Stimulated activated CD8-positive, alpha-beta memory T cell treated with anti-CD3 and anti-CD28 coated beads, Interleukin-4, amount 100 ng/mL, for 48 hours (primary cell): Measurements from ENCODE around the gene DPPA4.

Experiments used
- DNase-seq: peaks from one replicate; pipeline ENCODE4 v3.0.0-alpha.2; 2020

The DPPA4 gene

GRCh38 chr3:109336291-109336861 lies 970 bp downstream of the DPPA4 start:
- peak; percentile 37 for DNase-seq

DNA sequence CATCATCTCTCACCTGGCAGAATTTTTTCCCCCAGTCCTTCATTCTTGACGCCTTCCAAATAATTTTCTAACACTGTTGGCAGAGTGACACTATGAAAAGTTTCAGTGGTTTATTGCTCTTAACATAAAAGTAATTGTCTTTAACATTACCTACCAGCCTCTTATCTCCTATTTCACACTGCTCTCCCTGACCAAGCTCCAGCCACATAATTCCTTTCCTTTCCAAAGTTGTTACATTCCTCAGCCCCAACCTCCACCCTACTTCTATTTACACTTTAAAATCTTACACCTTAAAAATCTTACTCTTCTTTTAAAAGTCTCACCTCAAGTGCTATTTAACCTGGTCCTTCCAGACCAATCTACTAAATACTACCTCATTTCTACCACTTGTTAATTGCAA lies 2.8 kb downstream of the DPPA4 start:
- DNase-seq = no peak

- DNase-seq = no peak
Measured at GRCh38 chr3:109331692-109332091, 5.7 kb downstream of the DPPA4 start.

- DNase-seq = no peak
Measured at GRCh38 chr3:109330405-109330804, 6.9 kb downstream of the DPPA4 start.

DNA sequence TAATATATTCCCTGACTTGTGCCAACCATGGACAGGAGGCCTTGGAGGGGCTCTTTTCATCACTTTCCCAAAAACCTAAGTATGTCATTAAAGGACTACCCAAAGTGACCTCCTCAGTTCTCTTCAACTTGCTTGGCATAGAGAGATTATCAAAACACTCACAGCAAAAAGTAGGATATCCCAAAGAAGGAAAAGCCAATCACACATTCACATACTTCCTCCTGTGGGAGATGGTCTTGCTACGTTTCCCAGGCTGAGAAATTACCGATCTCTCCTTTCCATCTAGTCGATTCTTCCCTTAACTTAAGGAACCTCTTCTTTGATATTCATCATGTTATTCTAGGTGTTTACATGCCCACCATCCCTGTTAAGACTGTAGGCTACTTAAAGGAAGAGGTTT lies 9.1 kb downstream of the DPPA4 start:
- DNase-seq = no peak

DNA sequence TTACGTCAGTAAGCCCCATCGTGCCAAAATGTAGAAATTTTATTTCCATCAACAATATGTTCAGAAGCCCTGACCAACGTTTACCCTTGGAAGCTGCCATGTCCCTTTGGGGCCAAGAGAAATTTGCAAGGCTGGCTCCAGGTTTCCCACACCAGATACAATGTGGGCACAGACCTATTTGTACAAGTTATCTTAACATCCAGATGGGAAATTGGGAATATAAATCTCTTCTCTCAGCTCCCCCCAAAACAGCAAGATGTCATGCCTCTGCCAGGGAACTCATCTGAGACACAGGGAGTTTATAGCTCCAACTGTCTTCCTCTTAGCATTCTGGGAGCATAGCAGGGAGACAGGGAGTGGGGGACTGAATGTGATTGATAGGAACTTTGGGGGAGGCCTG lies 11.7 kb downstream of the DPPA4 start:
- no peak for DNase-seq

- no peak for DNase-seq
Measured at GRCh38 chr3:109325109-109325508, 12.2 kb downstream of the DPPA4 start.

DNA sequence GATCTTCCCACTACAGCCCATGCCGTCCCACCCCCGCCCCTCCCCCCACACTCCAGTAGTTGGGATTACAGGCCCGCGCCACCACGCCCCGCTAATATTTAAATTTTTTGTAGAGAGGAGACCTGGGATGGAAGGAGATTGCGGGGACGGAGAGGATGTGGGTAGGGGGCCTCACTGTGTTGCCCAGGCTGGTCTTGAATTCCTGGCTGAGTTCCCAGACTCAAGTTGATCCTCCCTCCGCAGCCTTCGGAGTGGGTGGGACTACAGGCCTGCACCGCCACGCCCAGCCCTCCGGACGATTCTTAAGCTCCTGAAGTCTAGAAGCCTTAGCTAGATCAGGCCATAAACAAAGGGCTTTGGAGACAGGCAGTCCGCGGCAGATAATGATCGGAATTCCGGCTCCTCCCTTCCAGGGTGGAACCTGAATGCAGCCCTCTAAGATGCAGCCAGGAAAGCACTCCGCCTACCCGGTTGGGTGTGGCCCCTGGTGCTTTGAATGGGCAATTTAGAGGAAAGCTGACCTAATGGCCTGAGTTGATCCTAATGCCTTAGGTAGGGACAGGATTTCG lies 21.1 kb downstream of the DPPA4 start, which contains the start of gene DPPA2:
TSS of gene DPPA2 (minus strand) at position 356 of the 569 bp plus-strand sequence. CDS start 1,975 bp downstream, outside the sequence.
- no peak for DNase-seq

DNA sequence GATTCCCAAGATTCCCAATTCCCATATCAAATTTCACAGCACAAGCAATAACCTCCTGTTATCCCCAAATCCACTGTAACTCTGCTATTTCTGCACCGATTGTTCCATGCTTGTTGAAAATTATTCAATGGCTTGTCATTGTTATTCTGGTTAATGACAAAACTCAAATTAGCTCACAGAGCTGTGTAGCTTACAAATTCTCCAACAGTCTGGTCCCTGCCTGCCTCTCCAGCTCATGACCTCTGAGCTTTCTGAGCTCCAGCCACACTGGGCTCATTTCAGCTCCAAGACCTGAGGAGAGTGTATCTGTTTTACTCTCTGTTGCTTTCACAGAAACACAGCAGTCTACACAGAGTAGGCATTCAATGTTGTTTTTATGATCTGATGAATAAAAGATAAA lies 24.3 kb downstream of the DPPA4 start:
- DNase-seq = no peak

DNA sequence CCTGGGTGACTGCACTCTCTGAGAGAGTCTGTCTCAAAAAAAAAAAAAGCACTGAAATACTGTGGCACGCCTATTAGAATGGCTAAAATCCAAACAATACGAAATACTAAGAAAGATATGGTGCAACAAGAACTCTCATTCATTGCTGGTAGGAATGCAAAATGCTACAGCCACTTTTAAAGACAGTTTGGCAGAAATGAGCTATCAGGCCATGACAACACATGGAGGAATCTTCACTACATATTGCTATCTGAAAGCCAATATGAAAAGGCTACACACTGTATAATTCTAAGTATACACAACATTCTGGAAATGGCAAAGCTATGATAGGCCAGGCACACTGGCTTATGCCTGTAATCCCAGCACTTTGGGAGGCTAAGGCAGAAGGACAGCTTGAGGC lies 39.9 kb downstream of the DPPA4 start:
- no peak for DNase-seq

DNA sequence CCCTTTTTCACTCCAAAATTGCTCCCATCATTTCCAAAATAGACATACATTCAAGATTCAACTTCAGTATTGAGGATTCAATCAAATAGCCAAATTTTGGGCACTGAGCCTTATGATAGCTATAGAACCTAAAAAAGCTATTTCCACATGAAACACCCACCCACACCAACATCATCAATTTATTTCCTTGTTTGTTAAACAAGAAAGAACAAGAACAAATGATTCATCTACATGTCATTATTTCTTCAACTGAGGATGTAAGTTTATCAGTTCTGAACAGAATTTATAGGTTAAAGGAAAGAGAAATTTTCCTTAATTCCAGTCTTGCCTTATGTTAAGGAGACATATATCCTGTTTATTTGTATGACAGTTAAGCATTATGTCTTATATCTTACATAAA lies 53.3 kb downstream of the DPPA4 start:
- no peak for DNase-seq

- no peak for DNase-seq
Measured at GRCh38 chr3:109278546-109278945, 58.8 kb downstream of the DPPA4 start.

DNA sequence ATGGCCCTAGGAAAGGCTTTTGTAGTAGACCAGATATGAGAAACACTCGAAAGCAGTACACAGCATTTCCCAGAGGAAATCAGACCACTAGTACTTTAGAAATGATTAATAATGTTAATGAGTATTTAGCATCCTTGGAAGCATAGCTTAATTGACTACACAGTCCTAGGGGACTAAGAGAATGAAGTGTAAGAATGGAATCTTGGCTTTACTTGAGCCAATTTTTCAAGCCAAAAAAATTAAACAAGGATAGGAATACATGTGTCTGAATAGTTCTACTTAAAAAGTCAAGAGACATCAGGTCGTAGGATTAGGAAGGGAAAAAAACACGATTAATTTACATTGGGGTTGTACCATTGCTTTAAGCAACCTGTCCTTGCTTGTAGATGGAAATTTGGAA lies 59.2 kb downstream of the DPPA4 start:
- no peak for DNase-seq
